Stimulated activated CD8-positive, alpha-beta memory T cell treated with anti-CD3 and anti-CD28 coated beads, Interleukin-4, amount 100 ng/mL, for 4 hours (primary cell): Measurements from ENCODE around the gene OR52A1.
"Not testable (repeated sequence)": the region's sequence is repeated elsewhere in the genome, so short reads cannot be mapped to it uniquely, and the experiment has no call there.

Experiments used
- DNase-seq, 2 donors: peaks; one replicate each; pipeline ENCODE4 v3.0.0-alpha.2; 2020; ENCODE audit warnings: low read depth in 2 of 2, low spot score in 1 of 2

OR52A1 gene

GRCh38 chr11:5154657-5155056, at the start of gene OR52A1:
Gene OR52A1, minus strand, starts transcription at chr11:5154757. Its CDS starts 2,388 bp downstream, at chr11:5152369.
- no peak for DNase-seq

DNA sequence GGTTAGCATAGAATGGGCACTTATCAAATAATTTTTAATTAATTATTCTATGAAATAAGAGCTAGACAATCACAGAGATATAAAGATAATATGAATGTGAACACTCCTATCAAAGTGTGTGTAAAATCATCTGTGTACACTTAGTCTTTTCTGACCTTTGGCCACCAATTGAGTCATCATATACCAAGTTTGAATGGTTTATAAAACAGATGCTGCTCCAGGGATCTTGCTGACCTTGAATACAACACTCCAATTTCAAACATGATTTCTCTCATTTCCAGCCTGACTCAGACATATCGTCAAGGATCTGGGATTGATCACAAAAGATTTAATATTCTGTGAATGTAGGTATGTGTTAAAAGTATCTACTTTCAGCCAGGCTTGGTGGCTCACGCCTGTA, 48.8 kb upstream of the OR52A1 start:
- DNase-seq, result no peak

DNA sequence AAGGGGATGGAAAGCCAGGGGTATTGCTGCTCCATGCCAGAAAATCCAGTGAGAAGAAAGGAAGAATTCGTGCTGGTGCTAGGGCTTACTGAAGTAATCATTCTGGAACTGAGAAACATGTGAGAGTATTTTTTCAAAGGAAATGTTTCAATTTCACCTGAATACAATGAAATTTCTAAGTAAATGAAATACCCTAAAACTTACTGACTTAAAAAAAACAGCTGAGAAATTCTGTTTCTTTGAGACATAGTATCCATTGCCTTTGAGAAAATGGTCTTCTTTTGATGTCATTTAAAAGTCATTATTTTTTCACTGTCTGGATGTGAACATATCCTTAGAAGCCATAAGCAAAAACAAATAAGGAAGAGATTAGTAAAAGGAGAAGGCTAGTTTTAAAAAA, 46.0 kb upstream of the OR52A1 start, which contains the start of gene OR51V1:
Gene OR51V1, minus strand, starts transcription at position 101 of the 400 bp plus-strand sequence. Its CDS starts 0 bp downstream, at position 101.
- no peak for DNase-seq

DNA sequence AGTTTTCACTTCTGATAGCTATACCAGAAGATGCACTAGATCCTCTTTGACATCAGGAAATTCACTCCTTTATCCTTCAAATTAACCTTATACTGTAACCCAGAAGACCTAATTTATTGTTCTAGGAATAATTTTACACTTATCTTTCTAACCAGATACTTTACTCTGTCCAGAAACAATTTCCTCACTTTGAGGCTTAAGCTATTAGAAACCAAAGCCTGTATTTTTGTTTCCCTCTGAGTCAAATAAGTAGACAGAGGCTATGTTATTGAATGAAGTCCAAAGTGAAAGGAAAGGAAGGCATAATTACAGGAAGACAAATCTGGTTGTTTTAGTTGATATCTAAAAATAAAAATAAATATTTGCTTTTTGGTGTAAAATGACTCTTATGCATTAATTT, 43.7 kb upstream of the OR52A1 start:
- DNase-seq, result no peak

- DNase-seq, result no peak
Measured at GRCh38 chr11:5197536-5197935, 43.0 kb upstream of the OR52A1 start.

GRCh38 chr11:5196731-5197130, 42.2 kb upstream of the OR52A1 start:
- no peak for DNase-seq

GRCh38 chr11:5196067-5196466, 41.5 kb upstream of the OR52A1 start:
- no peak for DNase-seq

GRCh38 chr11:5192738-5193137, 38.2 kb upstream of the OR52A1 start:
- DNase-seq, result no peak

DNA sequence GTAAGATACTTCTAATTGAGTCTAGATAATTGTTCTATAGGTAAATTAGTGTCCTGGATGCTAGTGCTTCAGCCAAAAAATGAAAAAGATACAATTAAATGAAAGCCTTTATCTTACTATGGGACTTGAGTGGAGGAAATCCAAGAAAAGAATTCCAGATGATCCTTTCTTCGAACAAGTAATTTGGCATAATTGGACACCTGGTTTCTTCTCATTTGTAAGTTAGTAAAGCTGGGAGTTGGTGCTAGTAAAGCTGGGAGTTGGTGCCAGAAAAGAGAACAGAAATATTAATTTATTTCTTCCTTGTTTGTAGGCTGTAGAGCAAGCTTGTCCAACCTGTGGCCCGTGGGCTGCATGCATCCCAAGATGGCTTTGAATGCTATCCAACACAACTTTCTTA, 33.6 kb upstream of the OR52A1 start:
- no peak for DNase-seq

DNA sequence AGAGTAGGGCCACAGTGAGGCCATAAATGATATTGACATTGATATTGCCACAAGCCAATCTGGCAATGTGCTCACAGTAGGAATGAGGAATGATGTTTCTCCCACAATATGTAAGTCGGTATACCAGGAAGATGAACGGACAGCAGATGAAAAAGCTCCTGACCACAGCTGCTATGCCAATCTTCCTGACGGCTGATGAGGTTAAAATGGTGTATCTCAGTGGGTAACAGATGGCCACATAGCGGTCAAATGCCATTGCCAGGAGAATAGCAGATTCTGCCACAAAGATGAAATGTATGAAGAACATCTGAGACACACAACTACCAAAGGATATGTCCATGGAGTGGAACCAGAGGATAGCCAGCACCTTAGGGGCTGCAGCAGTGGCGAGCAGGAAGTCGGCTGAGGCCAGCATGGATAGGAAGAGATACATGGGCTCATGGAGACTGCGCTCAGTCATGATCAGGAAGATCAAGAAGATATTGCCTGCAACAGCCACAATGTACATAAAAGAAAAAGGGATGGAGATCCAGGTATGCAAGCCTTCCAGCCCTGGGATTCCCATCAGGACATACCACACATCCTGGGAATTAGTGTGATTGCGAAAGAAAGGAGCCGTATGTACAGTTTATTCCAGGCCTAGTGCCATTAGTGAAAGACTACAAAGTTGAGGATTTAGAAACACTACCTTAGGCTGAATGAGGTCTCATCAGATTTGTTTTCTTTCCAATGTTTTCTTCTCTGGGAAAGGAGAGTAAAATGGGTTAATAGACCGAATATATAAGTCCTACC, 23.7 kb upstream of the OR52A1 start:
- DNase-seq, result no peak

DNA sequence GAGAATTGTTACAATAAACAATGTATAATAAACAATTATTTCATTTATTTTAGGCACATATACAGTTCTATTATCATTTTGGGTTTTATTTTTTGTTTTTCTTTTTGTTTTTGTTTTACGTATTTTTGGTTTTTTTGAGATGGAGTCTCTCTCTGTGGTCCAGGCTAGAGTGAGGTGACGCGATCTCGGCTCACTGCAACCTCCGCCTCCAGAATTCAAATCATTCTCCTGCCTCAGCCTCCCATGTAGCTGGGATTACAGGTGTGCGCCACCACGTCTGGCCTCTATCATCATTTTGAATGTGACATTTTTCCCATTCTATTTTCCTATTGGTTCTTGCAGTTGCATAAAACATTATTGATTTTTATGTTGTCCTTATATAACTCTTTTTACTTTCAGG, 20.4 kb upstream of the OR52A1 start:
- no peak for DNase-seq

DNA sequence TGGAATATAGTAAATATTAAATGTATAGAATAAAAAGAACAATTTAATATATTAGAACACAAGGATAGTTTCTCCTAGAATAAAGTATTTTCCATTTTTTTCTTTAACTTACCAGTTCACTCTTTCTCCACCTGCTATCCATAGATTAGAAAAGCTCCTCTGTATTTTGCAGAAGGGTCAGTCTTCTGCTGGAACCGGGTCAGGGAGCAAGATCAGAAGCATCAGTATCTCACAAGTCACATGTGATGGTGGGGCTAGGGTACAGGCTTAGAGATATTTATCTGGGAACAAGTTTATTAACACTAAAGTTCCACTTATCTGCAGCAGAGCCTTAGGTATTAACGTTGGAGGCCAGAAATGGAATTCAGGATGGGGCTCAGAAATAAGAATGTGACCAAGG, 17.3 kb upstream of the OR52A1 start:
- no peak for DNase-seq

GRCh38 chr11:5165898-5166297, 11.3 kb upstream of the OR52A1 start:
- not testable (repeated sequence) for DNase-seq

GRCh38 chr11:5164807-5165206, 10.2 kb upstream of the OR52A1 start:
- DNase-seq, result not testable (repeated sequence)

- DNase-seq, result not testable (repeated sequence)
Measured at GRCh38 chr11:5161045-5161444, 6.5 kb upstream of the OR52A1 start.

GRCh38 chr11:5160217-5160616, 5.7 kb upstream of the OR52A1 start:
- DNase-seq, result not testable (repeated sequence)

- DNase-seq, result no peak
Measured at GRCh38 chr11:5159806-5160205, 5.2 kb upstream of the OR52A1 start.

GRCh38 chr11:5153574-5154431, 754 bp downstream of the OR52A1 start:
- no peak for DNase-seq

- DNase-seq, result no peak
Measured at GRCh38 chr11:5151713-5152153, 2.8 kb downstream of the OR52A1 start.

GRCh38 chr11:5144206-5144605, 10.4 kb downstream of the OR52A1 start:
- not testable (repeated sequence) for DNase-seq

DNA sequence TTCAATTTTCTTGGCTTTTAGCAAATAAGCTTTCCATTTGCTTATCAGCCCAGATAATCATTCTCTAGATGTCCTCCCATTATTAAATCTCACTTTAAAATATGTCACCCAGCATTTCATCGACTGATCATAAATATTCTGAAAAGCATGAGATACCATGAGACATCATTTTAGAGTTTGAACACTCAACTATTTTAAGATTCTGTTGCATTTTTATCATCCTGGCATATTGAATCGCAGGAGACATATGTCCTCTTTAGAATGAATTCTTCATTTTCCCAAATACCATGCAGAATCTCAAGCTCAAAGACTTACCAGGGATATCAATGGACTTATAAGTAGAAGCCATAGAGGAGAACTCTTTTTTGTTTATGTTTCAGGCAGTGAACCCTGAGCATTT, 16.6 kb downstream of the OR52A1 start, which contains the start of gene OR52A5:
Gene OR52A5, minus strand, starts transcription at position 361 of the 400 bp plus-strand sequence. CDS start 5,714 bp downstream, outside the sequence.
- no peak for DNase-seq

GRCh38 chr11:5137014-5137413, 17.5 kb downstream of the OR52A1 start:
- DNase-seq, result no peak
